ENCODE results near the gene LRRC2. TPM values are rescaled to one million over a fixed set of nuclear protein-coding genes. Genes with fewer than 3 reads are reported as not detected.
A peak's percentile ranks its signal among the peaks of the same experiment; 100 is the strongest.

LRRC2 gene
- total and polyA plus RNA-seq, 9 of the 15 experiments (the other 6 are each of a cell fraction or from before 2014, with no cell fraction given) = 0.01 to 0.04 (median 0.03) TPM; not detected in 5

- Histone ChIP-seq H4K20me1 (replicated peaks; ENCODE audit: control insufficient read depth, insufficient read depth, low read length) (no peaks in the 10 kb centered on the region), H3K36me3 (ENCODE audit: control insufficient read depth, insufficient read depth, low read length) (no peaks in the 10 kb centered on the region), H3K4me1 (replicated peaks in 1 of 2; ENCODE audit: control insufficient read depth in 2 of 2, insufficient read depth in 2 of 2, low read length in 2 of 2) (peaks cover 5 to 8% of the 10 kb centered on the region in 2 experiments; a peak in 3 of 5 replicates), H3K9ac (ENCODE audit: insufficient read depth in 1 of 2, low read depth in 2 of 2, low read length in 2 of 2) (no peak overlapping the region), H3K79me2 (ENCODE audit: control insufficient read depth, insufficient read depth, low read length) (no peaks in the 10 kb centered on the region), H3K9me3 (replicated peaks; ENCODE audit: control insufficient read depth, insufficient read depth, low read depth, low read length) (no peaks in the 10 kb centered on the region), H2AFZ (ENCODE audit: low read depth, low read length) (no peak overlapping the region), H3K4me3 (no peak overlapping the region), H3K27ac (ENCODE audit: extremely low read depth, low read depth, low read length) (no peak overlapping the region), H3K9me1 (ENCODE audit: control insufficient read depth, insufficient read depth, low read length) (no peaks in the 10 kb centered on the region), H3K4me2 (ENCODE audit: insufficient read depth, low read length) (no peak overlapping the region), H3K27me3 (ENCODE audit: control insufficient read depth in 2 of 2, insufficient read depth in 2 of 2, low read length in 2 of 2) (peaks cover 17 to 25% of the 10 kb centered on the region in 2 experiments; a peak in 3 of 5 replicates)
- CTCF ChIA-PET (ENCODE audit: low intra/inter-chr PET ratio) = no interaction called here
- DNase-seq (ENCODE audit: extremely low read depth in 1 of 4, low spot score in 3 of 4) (no peak), ATAC-seq (peak; percentile 71), FAIRE-seq (no peak)
- in situ Hi-C loops (cut with MboI) (no loop called here), intact Hi-C loops (cut with micrococcal nuclease) (no loop called here)
- TF ChIP-seq SOX6 (IDR thresholded peaks at IDR 0.05) (0 out of 2 replicates have a peak, but pooled peaks have one; percentile 27), NBN (IDR thresholded peaks at IDR 0.05; ENCODE audit: low read depth) (no peak)
- no TSS peak for BruUV-seq (replicated peaks)
- POLR2A ChIA-PET = interaction anchor here (1.6 kb wide), 1 partner anchor 9 kb away, joined by 4 read pairs; no protein-coding TSS in a partner anchor
- 3% methylated on average over 2 of the region's 2 CpGs for WGBS (ENCODE audit: insufficient coverage, low coverage, missing lambda C conversion rate)
These were observed 8.1 kb upstream of the LRRC2 start for GRCh38 chr3:46574243-46574646.

GRCh38 chr3:46573701-46574100 is 7.6 kb upstream of the LRRC2 start:
- Histone ChIP-seq H4K20me1 (replicated peaks; ENCODE audit: control insufficient read depth, insufficient read depth, low read length) (no peaks in the 10 kb centered on the region), H3K4me3 (no peak overlapping the region), H3K9ac (ENCODE audit: insufficient read depth in 1 of 2, low read depth in 2 of 2, low read length in 2 of 2) (no peak overlapping the region), H3K4me2 (ENCODE audit: insufficient read depth, low read length) (no peak overlapping the region; the same call in 1 of the 2 replicates), H3K36me3 (ENCODE audit: control insufficient read depth, insufficient read depth, low read length) (no peaks in the 10 kb centered on the region), H3K27me3 (ENCODE audit: control insufficient read depth in 2 of 2, insufficient read depth in 2 of 2, low read length in 2 of 2) (peaks cover 17 to 25% of the 10 kb centered on the region in 2 experiments; a peak in 3 of 5 replicates), H3K4me1 (replicated peaks in 1 of 2; ENCODE audit: control insufficient read depth in 2 of 2, insufficient read depth in 2 of 2, low read length in 2 of 2) (peaks cover 5 to 8% of the 10 kb centered on the region in 2 experiments; a peak in 2 of 5 replicates), H3K9me3 (replicated peaks; ENCODE audit: control insufficient read depth, insufficient read depth, low read depth, low read length) (no peaks in the 10 kb centered on the region), H2AFZ (ENCODE audit: low read depth, low read length) (no peak overlapping the region), H3K9me1 (ENCODE audit: control insufficient read depth, insufficient read depth, low read length) (no peaks in the 10 kb centered on the region), H3K27ac (ENCODE audit: extremely low read depth, low read depth, low read length) (no peak overlapping the region), H3K79me2 (ENCODE audit: control insufficient read depth, insufficient read depth, low read length) (no peaks in the 10 kb centered on the region)
- CTCF ChIA-PET (ENCODE audit: low intra/inter-chr PET ratio) = no interaction called here
- POLR2A ChIA-PET = interaction anchor here (0.7 kb wide), 1 partner anchor 13 kb away, joined by 4 read pairs; no protein-coding TSS in a partner anchor
- DNase-seq (ENCODE audit: extremely low read depth in 1 of 4, low spot score in 3 of 4) (no peak), ATAC-seq (0 out of 3 replicates have a peak, but pooled peaks have one; percentile 37), FAIRE-seq (no peak)
- under 1% methylated on average over 4 of the region's 4 CpGs for WGBS (ENCODE audit: insufficient coverage, low coverage, missing lambda C conversion rate)
- in situ Hi-C loops (cut with MboI) = no loop called here
- intact Hi-C loops (cut with micrococcal nuclease) = no loop called here
- no TSS peak for BruUV-seq (replicated peaks)
- no peak for TF ChIP-seq DEAF1 (CRISPR knock-in tag; IDR thresholded peaks at IDR 0.05)
